EH (cell line): ENCODE measurements around the gene PAF1.

Experiments used
- DNase-seq: peaks from one replicate; pipeline ENCODE4 v3.0.0-alpha.2; 2015; ENCODE audit warnings: low read depth

The PAF1 gene

DNA sequence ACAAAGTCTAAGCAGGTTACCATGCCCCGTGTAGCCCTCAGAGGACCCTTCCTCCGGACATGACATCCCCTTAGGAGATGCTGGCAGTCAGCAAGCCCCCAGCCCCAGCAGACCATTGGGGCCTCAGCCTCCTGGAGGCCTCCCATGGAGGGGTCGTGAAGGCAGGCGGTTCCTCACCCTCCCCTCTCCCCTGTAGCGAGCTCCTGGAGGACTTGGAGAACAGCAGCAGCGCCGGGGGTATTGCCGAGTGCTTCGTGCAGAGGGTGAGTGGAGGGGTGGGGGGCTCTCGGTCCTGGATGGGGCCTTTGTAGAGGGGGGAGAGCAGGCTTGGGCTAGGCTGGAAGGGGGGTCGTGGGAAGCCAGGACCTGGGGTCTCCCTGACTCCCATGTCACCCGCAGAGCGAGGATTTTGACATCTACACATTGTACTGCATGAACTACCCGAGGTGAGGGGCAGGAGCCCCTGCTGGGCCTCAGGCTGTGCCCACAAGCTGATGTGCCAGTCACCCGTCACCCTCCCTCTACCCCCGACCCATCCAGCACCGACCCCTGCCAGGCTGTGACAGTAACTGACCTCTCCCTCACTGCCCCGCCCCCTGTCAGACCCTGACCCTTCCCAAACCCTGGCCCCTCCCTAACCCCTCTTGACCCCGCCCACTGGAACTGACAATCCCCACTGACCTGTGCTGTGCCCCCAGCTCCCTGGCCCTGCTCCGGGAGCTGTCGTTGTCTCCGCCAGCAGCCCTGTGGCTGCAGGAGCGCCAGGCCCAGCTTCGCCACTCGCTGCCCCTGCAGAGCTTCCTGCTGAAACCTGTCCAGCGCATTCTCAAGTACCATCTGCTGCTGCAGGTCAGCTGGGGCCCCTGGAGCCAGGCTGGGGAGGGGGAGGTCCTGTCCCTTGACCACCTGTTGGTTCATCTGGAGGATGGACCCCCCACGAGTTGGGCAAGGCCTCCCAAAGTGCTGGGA is 25.5 kb upstream of the PAF1 start:
- no peak for DNase-seq

DNA sequence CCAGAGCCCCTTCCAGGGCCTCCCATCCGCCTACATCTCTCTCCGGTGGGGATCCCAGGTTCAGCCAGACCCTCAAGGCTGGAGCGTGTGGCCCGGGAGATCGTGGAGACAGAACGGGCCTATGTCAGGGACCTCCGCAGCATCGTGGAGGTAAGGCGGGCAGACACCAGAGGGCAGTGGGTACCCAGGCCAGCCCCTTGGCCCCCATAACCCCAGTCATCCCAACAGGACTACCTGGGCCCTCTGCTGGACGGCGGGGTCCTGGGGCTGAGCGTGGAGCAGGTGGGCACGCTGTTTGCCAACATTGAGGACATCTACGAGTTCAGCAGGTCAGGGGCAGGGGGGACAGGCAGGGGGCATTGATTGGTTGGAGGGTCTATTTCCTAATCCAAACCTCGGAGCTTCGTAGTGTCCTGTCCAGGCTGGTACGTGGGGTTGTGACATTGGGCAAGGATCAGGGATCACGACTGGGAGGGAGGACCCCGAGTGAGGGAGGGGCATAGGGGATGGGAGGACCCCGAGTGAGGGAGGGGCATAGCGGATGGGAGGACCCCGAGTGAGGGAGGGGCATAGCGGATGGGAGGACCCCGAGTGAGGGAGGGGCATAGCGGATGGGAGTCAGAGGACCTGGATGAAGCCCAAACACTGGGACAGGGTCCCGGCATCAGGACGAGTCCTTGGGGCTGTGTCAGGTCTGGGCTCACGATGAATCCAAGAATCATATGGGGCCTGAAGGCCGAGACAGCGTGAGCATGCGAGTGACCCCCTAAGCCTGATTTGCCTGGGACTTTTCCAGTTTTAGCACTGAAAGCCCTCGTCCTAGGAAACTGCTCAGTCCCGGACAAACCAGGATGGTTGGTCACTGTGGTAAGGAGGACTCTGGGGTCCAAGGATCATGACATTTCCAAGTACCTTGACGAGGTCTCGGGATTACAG is 24.5 kb upstream of the PAF1 start:
- no peak for DNase-seq

GRCh38 chr19:39413911-39414608 is 23.2 kb upstream of the PAF1 start:
- DNase-seq = peak; percentile 41

DNA sequence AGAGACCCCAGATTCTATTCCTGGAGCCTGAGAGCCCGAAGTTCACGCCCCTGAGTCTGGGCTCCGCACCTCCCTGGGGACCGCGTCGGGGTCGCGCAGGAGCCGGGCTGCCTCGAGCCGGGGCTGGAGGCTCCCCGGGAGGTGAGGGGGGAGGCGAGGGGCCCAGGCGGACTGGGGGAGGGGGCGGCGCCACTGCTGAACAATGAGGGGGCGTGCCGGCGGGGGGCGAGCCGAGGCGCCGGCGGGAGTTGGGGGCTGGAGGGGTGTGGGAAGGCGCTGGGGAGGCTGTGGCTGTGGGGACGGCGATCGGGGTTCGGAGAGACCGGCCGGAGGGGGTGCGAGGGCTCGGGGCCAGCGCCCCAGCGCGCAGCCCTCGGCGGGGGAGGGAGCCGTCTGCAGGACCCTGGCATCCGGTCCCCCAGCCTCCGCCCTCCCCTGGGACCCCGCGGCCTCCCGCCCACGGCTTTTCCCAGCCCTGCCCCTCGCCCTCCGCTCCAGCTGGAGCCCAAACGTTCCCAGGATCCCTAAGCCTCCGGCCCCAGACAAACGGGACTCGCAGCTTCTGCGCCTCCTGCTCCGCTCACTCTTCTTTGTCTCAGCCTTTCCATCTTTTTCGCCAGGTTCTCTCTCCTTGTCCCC is 22.5 kb upstream of the PAF1 start:
- DNase-seq = peak; percentile 64

- no peak for DNase-seq
Measured at GRCh38 chr19:39412867-39413271, 22.0 kb upstream of the PAF1 start.

- peak; percentile 100 for DNase-seq
Measured at GRCh38 chr19:39412100-39412866, 21.4 kb upstream of the PAF1 start, which contains the start of gene PLEKHG2. PLEKHG2 (plus strand) TSS chr19:39412669; CDS start chr19:39414087, 1,418 bp downstream.

DNA sequence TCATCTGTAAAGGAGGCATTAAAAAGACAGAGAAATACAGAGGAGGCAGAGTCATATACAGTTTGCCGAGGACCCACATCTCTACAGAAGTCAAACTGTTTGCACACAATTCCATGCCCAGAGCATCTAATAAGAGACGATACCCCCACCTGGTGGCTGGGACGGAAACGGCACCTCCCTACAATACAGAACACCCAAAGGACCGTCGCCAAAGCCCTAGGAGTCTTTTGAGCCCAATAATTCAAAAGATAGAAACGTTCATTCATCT is 20.9 kb upstream of the PAF1 start:
- DNase-seq = peak; percentile 94

- peak; percentile 52 for DNase-seq
Measured at GRCh38 chr19:39411081-39411831, 20.4 kb upstream of the PAF1 start.

DNA sequence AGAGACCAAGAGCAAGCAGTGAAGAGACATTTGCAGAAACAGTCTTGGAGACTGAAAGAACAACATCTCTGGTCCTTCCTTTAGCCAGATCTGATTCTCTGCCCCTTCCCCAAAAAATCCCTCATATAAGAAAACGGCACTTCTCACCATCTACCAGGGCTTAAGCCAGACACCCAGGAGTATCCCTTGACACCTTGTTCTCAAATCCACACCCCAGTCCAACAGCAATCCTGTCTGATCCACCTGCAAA is 19.9 kb upstream of the PAF1 start:
- no peak for DNase-seq

DNA sequence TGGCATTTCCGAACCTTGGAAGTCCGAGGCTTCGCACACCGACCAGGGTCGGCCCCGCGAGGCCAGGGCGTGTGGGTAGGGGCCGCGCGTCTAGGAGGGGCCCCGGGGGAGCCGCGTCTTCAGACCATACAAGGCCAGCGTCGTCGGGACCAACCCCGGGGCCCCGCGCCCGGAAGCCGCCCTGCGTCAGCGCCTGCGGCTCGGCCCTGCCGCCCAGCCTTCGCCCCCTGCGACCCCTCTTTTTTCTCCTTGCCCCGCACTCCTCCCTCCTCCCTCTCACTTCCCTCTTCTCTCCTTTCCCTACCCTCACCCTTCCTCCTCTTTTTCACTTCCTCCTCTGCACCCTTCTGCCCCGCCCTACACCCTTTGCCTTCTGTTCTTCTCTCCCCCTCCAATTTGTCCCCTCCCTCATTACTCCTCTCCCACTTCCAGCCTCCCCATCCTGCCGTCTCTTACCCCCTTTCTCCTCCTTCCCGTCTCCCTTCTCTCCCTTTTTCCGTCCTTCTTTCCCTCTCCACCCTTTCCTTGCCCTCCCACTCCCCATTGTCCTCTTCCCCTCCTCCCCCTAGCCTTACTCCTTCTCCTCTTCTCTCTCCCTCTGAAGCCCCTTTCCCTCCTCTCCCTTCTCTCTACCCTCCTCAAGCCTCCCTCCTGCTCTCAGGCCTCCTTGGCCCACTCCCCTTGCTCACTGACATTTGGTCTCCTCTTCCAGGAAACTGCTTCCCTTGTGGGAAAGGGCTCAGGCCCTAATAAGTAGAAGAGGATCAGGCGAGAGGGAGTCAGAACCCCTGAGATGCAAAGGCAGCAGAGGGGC is 19.3 kb upstream of the PAF1 start:
- peak; percentile 68 for DNase-seq

- peak; percentile 74 for DNase-seq
Measured at GRCh38 chr19:39409208-39410016, 18.5 kb upstream of the PAF1 start.

DNA sequence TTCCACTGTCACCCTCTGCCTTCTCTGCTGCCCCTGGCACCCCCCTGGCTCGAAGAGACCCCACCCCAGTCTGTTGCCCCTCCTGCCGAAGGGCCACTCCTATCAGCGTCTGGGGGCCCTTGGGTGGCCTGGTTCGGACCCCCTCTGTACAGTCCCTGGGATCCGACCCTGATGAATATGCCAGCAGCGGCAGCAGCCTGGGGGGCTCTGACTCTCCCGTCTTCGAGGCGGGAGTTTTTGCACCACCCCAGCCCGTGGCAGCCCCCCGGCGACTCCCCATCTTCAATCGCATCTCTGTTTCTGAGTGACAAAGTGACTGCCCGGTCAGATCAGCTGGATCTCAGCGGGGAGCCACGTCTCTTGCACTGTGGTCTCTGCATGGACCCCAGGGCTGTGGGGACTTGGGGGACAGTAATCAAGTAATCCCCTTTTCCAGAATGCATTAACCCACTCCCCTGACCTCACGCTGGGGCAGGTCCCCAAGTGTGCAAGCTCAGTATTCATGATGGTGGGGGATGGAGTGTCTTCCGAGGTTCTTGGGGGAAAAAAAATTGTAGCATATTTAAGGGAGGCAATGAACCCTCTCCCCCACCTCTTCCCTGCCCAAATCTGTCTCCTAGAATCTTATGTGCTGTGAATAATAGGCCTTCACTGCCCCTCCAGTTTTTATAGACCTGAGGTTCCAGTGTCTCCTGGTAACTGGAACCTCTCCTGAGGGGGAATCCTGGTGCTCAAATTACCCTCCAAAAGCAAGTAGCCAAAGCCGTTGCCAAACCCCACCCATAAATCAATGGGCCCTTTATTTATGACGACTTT is 17.7 kb upstream of the PAF1 start:
- DNase-seq = peak; percentile 56

DNA sequence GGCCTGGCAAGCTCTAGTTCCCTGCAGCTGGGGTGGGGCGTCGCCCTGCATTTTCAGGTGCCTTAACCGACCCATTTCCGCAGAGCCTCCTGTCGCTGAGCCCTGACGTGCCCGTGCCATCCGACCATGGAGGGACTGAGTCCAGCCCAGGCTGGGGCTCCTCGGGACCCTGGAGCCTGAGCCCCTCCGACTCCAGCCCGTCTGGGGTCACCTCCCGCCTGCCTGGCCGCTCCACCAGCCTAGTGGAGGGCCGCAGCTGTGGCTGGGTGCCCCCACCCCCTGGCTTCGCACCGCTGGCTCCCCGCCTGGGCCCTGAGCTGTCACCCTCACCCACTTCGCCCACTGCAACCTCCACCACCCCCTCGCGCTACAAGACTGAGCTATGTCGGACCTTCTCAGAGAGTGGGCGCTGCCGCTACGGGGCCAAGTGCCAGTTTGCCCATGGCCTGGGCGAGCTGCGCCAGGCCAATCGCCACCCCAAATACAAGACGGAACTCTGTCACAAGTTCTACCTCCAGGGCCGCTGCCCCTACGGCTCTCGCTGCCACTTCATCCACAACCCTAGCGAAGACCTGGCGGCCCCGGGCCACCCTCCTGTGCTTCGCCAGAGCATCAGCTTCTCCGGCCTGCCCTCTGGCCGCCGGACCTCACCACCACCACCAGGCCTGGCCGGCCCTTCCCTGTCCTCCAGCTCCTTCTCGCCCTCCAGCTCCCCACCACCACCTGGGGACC is 16.9 kb upstream of the PAF1 start:
- DNase-seq = peak; percentile 24

DNA sequence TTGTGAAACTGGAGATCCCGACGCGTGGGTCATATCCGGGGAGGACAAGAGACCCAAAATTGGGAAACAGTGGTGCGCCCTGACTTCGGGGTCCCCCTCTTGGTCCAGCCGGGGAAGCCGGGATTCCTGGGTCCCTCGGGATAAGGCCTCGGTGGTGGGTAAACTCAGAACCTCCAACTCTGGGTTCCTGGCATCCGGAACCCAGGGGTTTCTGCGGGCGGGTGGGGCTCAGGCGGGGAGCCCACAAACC is 16.4 kb upstream of the PAF1 start:
- DNase-seq = no peak

GRCh38 chr19:39406656-39407409 is 15.9 kb upstream of the PAF1 start, which contains the start of gene ZFP36:
ZFP36 (plus strand) TSS chr19:39406847; CDS start chr19:39406905, 58 bp downstream.
- peak; percentile 87 for DNase-seq

DNA sequence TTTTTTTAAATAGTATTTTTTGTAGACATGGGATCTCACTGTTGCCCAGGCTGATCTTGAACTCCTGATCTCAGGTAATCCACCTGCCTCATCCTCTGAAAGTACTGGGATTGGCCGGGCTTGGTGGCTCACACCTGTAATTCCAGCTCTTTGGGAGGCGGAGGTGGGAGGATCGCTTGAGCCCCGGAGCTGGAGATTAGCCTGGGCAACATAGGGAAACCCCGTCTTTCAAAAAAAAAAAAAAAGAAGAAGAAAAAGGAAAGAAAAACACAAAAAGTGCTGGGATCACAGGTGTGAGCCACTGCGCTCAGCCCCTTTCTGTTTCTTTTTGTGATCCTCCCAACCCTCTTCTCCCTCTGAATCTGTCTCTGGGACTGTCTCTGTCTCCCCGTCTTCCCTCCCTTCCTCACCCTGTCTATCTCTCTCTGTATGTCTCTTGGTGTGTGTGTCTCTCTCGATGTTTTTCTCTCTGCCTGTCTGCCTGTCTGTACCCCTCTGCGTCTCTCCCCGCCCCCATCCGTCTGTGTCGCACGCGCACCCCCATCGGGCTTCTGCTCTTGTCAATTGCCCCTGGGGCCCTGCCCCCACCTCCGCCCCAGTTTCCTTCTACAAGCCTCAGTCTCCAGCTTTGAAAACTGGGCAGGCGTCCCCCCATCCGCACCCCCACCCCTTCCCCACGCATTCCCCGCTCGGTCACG is 15.2 kb upstream of the PAF1 start:
- no peak for DNase-seq
